NCI-H187 treated with DMSO at 0.1 percent for 48 hours (cell line): ENCODE data around the gene TBC1D1.

Source experiments
- DNase-seq: peaks from one replicate; lab custom pipeline; 2025; lab: John Stamatoyannopoulos, UW

Gene TBC1D1

DNA sequence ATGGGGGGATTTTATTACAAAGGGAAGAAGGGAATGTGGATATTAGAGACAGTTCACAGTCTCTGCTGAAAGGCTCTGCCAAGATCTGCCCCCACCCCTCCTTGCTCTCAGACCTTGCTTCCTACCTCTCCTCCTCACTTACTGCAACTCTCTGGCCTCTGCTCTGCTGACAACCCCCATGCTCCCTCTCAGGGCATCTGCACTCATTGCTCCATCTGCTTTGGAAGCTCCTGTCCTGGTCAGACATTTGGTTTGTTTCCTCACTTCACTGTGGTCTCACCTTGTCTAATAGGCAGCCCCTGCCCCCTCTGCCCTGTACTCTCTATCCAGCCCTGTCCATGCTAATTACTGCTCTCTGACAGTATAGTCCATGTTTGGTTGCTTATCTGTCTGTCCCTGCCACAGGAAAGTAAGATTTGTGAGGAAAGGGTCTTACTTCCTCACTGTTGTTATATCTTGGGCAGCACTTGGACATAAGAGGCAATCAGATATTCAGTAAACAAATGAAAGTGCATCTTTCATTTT, 258.6 kb downstream of the TBC1D1 start:
- DNase-seq, result no peak

DNA sequence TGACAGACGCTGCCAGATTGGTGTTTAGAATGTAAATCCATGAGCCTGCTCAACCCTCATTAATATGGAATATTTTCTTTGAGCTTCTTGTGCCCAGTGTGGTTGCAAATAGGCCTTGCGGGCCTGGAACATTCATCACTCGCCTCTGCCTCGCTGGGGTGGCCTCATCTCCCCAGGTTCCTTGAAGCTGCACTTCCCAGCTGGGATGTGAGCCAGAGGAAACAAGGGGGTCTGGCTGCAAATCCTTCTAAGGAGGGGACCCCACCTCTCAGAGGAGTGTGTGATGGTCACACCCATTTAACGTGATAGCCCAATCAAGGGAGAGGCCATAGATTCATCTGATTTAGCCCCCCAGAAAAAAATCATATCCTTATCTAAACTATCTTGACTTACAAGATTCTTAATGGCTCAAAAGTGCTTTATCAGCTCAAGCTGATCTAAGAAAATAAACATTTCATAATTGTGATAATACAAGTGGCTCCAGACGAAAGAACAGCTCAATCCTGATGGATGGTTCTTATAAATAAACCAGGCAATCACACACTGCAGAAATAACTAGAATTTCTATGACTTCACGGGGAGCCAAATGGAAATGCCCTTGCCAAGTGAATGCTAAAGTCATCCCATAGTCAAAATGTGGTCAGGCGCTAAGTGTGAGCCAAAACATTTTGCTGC, 259.2 kb downstream of the TBC1D1 start:
- no peak for DNase-seq

DNA sequence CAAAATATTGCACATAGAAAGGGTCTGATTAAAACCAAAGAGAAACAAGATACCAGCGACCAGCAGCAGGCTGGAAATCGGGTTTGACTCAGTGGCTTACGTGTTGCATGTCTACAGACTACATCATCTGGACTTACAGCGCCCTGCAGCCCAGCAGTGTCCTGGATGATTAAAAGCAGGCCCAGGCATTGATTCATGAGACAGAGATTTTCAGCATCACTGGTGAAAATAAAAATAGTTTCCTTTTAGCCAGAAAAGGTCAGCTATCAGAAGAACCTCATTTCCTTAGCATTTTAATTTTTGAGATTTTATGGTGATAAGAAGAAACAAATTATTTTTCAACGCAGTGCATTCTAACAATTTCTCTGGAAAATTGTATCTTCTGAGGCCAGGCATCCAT, 259.9 kb downstream of the TBC1D1 start:
- no peak for DNase-seq

DNA sequence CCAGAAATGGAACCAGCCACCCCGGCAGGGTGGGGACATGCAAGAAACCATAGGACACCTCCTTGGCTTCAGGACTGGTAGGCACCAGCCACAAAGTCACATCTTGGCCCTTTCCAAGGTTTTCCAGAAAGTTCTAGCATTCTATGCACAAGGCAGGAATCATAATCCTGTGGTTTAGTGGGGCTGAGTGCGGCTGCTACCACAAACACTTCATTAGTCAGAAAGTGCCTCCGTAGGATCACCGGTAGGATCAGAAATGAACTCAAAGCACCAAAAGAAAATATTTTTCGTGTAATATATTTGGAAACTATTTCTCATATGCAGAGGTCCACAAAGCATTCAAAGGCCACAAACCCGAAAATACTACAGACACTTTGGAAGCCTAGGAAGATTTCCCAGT, 261.0 kb downstream of the TBC1D1 start:
- no peak for DNase-seq

DNA sequence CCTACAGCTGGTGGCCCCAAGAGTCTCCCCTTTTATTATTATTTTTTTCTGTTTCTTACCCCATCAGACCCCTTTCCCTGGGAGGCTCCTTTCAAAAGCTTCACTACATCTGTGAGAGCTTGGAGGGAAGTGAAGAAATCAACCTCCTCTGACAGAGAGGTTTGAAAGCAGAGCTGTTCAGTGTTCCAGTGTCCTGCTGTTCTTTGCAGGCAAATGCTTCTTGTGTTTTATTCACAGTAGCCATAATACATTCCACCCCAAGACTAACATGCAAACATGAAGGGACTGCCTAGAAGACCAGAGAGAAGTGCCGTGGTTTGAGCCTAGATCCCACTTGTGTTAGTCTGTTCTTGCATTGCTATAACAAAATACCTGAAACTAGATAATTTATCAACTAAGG, 261.4 kb downstream of the TBC1D1 start:
- DNase-seq, result no peak

DNA sequence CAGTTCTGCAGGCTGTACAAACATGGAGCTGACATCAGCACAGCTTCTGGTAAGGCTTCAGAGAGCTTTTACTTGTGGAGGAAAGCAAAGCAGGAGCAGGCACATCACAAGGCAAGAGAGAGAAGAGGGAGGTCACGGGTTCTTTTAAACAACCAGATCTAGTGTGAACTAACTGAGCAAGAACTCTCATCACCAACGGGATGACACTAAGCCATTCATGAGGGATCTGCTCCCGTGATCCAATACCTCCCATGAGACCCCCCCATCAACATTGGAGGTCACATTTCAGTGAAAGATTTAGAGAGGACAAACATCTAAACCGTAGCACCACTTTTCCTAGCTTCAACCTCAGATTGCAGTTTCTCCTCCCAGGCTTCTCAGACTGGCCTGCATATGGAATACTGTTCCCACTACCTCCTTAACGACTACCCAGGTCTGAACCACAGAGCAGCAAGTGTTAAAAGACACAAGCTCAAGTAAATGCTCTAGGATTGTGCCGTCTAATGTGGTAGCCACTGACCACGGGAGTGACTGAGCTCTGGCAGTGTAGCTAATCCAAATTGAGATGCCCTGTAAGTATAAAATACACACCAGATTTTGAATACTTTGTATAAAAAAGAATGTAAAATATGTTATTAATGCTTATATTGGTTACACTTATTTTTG, 262.0 kb downstream of the TBC1D1 start:
- no peak for DNase-seq

DNA sequence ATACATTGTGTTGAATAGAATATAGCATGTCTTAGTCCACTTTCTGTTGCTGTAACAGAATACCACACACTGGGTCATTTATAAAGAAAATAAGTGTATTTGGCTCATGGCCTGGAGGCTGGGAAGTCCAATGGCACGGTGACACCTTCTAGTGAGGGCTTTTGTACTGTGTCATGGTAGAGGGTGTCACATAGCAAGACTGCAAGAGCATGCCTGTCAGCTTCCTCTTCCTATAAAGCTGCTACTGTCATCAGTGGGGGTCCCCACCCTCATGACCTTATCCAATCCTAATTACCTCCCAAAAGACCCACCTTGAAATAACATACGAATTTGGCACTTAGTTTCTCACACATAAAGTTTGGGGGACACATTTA, 262.5 kb downstream of the TBC1D1 start:
- no peak for DNase-seq

DNA sequence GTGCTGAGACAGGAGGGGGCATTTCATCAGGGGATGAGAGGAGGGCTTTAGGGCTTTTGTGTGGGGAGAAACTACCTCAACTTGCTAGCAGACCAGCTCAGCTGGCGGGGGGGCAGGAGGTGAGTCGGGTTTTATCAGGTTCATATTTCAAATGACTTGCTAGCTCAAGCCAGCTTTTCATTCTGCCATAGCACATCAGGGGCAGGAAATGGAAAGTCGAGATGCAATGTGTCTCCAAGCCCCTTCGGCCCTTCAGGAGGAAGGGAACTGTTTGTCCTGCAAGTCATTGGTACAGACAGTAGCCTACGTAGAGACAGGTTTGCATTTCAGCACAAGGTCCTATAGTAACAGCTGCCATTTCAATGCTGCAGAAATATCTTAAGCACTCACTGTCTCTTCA, 263.4 kb downstream of the TBC1D1 start:
- no peak for DNase-seq

DNA sequence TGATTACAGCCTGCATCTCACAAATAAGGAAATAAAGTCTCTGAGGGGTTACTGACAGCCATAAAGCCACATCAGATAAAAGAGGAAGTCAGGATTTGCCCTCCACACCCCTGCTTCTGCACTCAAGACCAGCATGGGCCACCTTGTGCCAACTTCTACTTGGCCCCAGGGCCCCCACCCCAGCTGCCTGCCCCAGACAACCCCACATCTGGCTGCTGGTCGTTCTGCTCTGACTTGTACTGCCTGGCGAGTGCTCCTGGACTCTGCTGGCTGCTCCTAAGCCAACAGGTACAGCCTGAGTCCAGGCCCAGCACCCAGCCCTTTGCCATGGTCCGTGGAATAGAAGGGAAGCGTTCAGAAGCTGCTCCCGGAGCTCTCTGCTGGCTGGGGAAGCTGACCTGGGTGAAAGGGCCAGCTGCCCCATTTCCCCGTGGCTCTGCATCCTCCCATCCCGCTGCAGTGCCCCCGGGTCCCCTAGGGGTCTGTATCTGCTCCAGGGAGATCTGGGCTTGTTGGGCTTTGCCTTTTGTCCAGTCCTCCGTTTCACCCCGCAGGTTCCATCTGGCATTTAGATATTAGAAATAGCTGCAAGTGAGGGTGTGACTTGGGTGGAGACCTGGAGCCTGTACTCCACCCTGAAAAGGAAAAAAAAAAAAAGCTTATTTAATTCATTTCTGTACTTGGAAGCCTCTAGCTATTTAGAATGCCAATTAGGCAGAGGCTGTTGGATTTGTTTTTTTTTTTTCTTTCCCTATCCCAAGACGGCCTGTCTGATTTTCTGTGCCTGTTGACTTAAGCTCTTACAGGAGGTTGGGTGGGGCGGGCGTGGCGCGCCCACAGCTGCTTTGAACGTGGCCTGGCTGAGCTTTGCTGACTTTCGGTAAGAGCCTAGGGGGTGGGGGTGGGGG, 264.1 kb downstream of the TBC1D1 start:
- DNase-seq, result peak; percentile 4

DNA sequence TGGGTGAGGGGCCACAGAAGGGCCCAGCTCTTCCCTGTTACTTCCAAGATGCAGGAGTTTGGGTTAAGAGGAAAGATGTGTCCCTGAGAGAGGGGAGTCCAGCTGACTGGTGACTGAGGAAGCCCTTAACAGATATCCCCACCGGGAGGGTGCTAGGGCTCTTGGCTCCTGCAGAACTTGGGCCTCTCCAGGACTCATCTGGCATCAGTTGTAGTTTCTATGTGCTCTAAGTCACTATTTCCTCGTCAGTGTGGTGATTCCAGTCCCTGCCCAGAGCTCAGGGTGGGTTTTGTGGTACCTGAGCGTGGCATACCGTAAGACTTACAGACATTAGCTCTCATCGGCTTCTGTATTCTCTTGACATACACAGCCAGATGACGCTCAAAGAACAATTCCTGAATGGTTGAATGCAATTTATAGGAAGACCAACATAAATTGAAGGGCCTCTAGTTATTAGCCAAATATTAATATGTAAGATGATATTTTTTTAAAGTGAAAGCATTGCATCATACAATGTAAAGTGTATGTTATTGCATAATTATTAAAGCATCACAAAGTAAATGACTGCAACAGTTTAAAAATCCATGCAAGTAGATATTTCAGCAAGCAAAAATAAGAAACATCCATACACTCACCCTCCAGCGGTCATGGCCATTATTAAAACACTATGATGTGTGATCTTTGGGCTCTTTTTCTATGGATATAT, 264.9 kb downstream of the TBC1D1 start:
- DNase-seq, result no peak

DNA sequence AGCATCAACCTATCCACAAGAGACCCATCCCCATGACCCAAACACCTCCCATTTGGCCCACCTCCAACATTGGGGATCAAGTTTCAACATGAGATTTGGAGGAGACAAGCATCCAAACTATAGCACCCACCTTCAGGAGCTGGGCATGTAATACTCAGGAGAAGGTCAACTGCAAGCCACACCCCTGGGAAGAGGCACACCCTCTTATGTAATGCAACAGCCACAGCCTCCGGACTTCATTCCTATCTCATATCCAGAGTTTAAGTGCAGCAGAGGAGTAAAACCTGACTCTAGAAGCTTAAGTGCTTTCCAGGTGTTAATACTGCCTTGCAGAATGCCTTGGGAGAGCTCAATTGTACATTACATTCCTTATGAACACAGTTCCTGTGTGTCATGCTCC, 266.7 kb downstream of the TBC1D1 start:
- DNase-seq, result no peak

DNA sequence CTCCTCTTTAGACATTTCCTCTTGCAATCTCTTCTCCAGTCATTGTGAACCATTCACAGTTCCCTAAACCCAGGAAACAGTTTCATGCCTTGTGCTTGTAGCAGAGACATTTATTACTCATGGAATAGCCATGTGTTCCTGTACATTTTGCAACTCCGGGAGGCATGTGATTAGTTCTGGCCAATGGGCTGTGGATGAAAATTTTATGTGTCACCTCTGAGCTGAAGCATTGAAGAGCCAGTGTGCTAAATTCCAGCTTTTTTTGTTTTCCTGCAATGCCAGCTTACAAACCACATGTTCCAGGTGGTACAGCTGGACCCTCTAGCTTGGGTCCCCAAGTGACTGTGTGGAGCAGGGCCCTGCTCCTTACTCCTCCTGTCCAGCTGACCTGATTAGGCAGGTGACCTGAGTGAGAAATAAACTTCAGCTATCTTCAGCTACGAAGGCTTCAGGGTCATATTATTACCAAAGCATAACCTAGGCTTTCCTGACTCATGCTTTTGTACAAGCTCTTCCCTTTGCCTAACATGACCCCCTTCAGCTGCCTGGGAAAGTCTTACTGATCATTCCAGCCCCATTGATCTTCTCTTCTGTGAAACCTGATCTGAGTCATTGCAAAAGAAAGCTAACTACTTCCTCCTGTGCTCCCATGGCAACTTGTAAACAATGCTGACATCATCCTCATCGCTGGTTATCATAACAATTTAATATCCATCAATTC, 269.8 kb downstream of the TBC1D1 start:
- no peak for DNase-seq

DNA sequence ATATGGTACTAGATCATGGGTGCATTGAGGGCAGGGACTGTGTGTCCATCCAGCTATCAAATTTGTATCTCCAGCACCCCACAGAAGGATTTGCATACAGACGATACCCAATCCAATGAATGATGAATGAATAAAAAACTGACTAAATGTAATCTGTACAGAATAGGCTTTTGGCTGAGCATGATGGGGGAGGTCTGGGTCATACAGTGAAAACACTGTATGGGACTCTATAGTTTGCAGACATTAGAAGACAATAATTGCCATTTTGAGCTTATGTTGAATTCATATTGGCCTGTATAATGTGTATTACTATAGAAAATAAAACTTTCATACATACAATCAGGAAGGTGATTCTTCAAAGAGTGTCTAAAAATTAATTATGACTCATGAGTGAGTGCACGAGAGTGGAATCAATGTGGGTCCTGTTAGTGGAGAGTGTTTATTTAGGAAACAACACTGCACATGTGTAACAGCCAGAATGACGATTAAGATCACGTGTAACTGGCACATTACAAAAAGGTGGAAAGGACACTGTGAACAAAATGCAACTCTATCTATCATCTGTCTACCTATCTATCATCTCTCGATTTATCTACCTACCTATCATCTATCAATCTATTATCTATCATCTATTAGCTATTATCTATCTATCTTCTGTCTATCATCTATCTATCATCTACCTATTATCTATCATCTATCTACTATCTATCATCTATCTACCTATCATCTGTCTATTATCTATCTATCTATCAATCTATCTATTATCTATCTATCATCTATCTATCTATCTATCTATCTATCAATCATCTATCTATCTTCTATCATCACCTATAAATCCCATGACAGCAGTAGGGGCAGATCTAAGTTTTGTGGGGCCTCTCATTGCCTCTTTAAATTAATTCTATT, 270.6 kb downstream of the TBC1D1 start:
- no peak for DNase-seq

DNA sequence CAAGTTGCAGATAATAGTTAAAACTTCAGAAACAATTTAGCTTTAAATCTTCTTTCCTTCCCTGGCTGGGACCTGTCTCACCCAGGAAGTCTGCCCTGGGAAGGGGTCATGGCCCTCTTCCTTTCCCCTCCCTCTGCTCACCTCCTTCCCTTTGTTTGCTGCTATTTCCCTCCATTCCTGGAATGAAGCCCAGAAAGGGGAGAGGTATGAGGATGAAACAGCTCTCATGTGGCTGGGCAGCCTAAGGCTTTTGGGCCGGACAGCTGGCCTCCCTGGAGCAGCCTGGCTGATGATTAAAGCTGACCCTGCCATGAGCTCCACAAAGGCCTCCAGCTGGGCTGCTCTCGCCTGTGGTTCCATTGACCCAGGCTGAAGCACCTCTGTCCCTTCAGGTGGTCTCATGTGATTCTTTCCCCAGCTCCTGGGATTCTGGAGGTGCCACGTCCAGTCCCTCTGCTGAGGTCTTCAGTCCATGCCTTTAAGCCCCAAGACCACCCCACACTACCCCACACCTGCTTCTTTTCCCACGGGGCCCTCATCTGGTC, 271.4 kb downstream of the TBC1D1 start:
- no peak for DNase-seq

DNA sequence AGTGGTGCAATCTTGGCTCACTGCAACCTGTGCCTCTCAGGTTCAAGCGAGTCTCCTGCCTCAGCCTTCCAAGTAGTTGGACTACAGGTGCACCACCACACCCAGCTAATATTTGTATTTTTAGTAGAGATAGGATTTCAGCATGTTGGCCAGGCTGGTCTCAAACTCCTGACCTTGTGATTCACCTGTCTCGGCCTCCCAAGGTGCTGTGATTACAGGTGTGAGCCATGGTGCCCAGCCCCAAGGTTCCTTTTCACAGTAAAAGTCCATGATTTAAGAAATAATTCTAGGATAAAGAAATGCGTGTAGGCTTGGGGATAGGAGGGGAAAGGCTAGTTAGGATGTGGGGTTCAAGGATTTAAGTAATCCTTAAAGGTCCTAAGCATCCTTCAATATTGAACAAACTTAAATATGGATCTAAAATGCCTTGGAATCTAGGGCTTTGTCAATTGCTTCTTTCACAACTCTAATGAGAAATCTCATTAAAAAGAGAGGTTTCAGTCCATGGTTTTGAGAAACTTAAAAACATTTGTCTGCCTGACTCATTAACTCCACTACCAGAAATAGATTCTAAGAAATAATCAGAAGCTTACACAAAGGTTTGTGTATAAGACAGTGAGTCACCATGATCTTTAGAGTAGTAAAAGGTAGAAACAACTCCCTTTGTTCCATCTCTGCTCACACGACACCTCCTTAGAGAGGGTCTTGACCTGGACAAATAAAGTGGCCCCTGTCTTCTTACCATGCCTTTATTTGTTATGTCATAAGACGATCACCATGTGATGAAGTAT, 272.5 kb downstream of the TBC1D1 start:
- no peak for DNase-seq

DNA sequence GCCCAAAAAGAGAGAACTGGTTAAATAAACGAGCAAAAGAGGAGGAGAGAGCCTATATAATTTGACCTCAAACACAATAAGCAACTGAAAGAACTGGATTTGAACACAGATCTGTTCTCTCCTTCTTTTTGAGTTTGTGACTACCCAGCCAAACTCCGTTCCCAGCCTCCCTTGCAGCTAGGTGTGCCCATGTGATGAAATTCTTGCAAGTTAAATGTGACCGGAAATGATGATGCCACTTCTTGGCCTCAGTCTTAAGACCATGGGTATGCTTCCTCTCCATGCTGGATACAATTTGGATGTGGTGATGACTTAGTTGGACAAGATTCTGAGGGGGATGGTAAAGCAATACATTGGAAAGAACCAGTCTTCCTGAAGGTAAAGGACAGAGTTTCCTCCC, 273.5 kb downstream of the TBC1D1 start:
- no peak for DNase-seq

DNA sequence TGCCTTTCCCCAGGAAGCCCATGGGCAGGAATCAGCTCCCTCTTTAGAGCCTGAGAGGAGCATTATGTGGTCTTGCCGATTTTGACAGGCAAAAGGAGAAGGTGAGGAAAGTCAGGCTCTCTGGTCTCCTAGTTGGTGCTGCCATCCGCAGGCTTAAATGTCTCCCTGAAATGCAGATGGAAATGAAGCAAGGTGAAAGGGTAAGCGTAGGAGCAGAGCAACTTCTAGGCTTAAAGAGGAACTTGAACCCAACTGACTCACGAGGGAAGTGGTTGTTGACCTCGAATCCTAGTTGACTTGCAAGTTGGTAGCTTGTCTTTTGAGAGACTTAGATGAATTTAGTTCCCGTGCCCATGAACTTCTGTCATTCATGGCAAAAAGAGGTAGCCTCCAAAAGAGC, 275.2 kb downstream of the TBC1D1 start:
- DNase-seq, result no peak

DNA sequence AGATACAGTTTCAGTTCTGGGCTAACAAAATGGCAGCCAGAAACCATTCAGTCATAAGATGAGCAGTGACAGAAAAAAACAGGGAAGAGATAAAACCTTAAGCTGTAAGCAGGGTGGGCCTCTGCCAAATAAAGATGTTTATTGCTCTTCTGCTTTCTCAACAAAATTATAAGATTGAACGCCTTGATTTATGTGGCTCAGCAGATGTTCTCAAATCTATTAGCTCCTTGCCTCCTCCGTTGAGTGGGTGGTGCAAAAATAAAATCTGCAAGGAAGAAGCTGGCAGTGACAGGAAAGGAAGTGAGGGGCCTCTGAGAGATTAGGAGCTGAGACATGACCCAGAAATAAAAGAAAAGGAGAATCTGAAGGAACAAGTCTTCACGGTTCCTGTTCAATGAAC, 275.9 kb downstream of the TBC1D1 start:
- DNase-seq, result no peak

DNA sequence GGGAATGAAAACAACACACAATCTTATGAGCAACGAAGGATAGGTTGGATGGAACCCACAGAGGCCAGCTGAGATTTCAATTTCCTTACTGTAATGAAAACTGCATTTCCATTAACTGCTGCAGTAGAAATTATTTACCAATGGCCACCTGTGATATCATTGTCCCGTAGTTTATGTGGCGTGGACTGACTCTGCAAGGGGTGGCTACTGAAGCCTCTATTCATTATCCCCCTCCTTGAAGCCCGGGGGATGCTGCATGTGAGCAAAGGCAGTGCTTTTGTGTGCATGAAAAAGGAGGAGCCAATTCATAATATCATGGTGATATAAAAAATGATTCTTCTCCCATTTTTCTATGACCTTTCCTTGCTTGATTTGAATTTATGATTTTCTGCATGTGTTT, 277.1 kb downstream of the TBC1D1 start:
- no peak for DNase-seq
